ENCODE results near the gene DOCK3.
"Not testable (repeated sequence)": the region's sequence is repeated elsewhere in the genome, so short reads cannot be mapped to it uniquely, and the experiment has no call there.

The DOCK3 gene

GRCh38 chr3:50676031-50676705, 1.4 kb downstream of the DOCK3 start:
- no peak for DNase-seq (ENCODE audit: low read depth)

DNA sequence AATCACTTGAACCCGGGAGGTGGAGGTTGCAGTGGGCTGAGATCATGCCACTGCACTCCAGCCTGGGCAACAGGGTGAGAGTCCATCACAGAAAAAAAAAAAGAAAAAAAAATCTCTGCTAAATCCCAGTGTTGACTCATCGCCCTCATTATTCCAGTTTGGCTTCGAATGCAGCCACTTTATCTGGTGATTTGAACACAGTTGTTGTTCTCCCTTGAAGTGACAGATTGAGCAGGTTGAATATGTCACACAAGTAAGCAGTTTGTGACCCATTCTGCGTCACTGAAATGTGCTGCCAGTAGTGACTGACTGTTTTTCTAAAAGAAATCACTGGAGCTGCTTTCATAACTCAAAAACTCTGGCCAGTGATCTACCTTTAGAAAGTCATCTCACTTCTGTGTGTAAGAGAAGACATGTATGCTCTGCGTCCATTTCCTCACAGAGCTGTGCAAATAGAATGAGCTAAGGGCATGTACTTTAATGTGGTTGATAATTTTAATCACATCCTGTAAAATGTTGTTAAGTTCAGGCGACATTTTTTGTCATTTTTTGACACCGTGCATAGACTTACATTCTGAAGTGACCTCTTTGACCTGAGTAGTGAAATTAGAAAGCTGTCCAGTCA, 12.5 kb downstream of the DOCK3 start:
- DNase-seq (ENCODE audit: low read depth): no peak

DNA sequence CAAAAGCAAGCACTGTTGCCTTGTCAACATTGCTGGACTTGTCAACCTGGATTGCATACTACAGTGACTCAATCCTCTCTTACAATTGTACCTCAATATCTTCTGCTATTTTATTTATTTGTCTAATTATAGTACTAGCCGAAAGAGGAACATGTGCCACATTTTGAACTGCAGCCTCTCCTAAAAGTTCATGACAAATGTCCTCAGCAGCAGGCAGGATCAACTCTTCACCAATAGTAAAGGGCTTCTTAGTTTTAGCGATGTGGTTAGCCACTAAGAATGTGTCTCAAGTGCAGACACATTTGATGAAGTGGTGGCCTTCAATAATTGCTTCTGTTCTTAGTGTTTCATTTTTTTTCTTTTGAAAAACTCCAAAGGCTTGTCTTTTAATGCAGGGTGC, 13.2 kb downstream of the DOCK3 start:
- no peak for DNase-seq (ENCODE audit: low read depth)

DNA sequence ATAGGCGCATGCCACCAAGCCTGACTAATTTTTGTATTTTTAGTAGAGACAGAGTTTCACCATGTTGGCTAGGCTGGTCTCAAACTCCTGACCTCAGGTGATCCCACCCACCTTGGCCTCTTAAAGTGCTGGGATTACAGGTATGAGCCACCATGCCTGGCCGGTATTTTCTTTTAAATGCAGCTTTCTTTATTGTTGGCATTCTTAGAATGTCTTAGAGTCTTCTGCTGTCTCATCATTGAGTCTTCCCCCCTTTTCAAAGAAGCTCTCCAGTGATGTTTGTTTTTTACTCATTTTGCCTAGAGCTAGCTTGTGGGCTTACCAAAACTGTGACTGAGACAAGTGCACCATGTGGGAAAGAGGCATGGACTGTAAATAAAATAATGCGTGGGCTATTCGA, 13.9 kb downstream of the DOCK3 start:
- DNase-seq (ENCODE audit: low read depth): not testable (repeated sequence)

DNA sequence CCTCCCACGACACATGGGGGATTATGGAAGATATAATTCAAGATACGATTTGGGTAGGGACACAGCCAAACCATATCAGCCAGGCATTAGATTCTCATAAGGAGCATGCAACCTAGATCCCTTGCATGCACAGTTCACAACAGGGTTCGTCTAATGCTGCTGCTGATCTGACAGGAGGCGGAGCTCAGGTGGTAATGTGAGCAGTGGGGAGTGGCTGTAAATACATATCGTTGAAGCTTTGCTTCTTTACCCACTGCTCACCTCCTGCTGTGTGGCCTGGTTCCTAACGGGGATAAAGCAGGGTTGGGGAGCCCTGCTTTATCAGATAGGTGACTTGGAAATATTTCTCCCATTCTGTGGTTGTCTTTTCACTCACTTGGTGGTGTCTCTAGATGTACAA, 14.8 kb downstream of the DOCK3 start:
- DNase-seq (ENCODE audit: low read depth): no peak

GRCh38 chr3:50695031-50695430, 20.3 kb downstream of the DOCK3 start:
- DNase-seq (ENCODE audit: low read depth): no peak

DNA sequence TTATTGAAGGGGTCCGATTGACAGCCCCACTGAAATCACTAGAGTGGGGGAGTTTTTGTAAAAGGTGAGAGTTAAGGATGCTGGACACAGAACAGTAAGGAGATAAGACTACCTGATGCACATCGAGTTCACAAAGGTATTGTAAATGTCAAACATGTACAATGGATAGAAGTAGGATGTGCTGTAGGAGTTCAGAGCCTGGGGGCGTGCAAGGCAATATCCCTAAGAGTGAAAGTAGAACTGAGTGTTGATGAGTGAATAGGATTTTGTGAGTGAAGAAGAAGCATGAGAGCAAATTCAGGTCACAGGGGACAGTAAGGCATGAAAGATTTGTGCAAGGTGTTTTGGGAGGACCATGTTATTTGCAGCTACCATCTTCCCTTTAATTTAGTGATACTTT, 21.5 kb downstream of the DOCK3 start:
- no peak for DNase-seq (ENCODE audit: low read depth)

GRCh38 chr3:50698269-50698668, 23.5 kb downstream of the DOCK3 start:
- DNase-seq (ENCODE audit: low read depth): no peak

GRCh38 chr3:50708620-50709019, 33.9 kb downstream of the DOCK3 start:
- DNase-seq (ENCODE audit: low read depth): no peak

DNA sequence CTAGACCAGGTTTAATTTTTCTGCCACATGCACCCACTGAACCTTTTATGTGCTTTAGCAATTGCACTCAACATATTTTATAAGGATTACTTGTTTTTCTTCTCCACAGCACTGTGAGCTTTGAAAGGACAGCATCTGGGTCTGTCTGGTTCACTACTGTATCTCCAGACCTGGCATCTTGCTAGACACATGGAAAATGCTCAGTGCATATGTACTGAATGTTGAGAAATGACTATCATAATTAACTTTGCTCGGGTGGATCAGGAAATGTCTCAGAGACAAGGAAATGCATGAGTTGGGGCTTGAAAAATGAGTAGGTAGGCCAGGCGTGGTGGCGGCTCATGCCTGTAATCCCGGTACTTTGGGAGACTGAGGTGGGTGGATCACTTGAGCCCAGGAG, 40.2 kb downstream of the DOCK3 start:
- DNase-seq (ENCODE audit: low read depth): no peak

- DNase-seq (ENCODE audit: low read depth): no peak
Observed at GRCh38 chr3:50724831-50725230, 50.1 kb downstream of the DOCK3 start.

- DNase-seq (ENCODE audit: low read depth): no peak
Observed at GRCh38 chr3:50734985-50735384, 60.3 kb downstream of the DOCK3 start.

- DNase-seq (ENCODE audit: low read depth): no peak
Observed at GRCh38 chr3:50737193-50737905, 62.6 kb downstream of the DOCK3 start.

GRCh38 chr3:50737906-50738598, 63.3 kb downstream of the DOCK3 start:
- no peak for DNase-seq (ENCODE audit: low read depth)

GRCh38 chr3:50743643-50744042, 68.9 kb downstream of the DOCK3 start:
- no peak for DNase-seq (ENCODE audit: low read depth)

GRCh38 chr3:50749822-50750221, 75.1 kb downstream of the DOCK3 start:
- no peak for DNase-seq (ENCODE audit: low read depth)

DNA sequence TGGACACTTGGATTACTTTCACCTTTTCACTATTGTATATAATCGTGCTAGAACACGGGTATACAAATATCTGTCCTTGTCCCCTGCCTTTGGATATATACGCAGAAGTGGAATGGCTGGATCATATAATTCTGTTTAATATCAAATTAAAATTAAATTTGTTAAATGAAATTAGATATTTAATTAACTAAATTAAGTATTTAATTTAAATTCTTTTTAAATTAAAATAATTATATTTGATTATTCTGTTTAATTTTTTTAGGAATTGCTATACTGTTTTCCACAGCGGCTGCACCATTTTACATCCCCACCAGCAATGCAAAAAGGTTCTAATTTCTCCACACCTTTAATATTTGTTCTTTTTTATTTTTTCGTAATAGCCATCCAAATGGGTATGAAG, 84.3 kb downstream of the DOCK3 start:
- no peak for DNase-seq (ENCODE audit: low read depth)

- DNase-seq (ENCODE audit: low read depth): no peak
Observed at GRCh38 chr3:50777680-50778079, 103.0 kb downstream of the DOCK3 start.

DNA sequence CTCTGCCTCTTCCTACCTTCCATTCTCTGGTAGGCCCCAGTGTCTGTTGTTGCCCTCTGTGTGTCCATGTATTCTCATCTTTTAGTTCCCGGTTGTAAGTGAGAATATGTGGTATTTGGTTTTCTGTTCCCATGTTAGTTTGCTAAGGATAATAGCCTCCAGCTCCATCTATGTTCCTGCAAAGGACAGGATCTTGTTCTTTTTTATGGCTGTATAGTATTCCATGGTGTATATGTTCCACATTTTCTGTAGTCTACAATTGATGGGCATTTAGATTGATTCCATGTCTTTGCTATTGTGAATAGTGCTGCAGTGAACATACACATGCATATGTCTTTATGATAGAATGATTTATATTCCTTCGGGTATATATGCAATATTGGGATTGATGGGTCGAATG, 107.0 kb downstream of the DOCK3 start:
- DNase-seq (ENCODE audit: low read depth): not testable (repeated sequence)

- no peak for DNase-seq (ENCODE audit: low read depth)
Observed at GRCh38 chr3:50786631-50787030, 111.9 kb downstream of the DOCK3 start.

- DNase-seq (ENCODE audit: low read depth): not testable (repeated sequence)
Observed at GRCh38 chr3:50790894-50791293, 116.2 kb downstream of the DOCK3 start.

DNA sequence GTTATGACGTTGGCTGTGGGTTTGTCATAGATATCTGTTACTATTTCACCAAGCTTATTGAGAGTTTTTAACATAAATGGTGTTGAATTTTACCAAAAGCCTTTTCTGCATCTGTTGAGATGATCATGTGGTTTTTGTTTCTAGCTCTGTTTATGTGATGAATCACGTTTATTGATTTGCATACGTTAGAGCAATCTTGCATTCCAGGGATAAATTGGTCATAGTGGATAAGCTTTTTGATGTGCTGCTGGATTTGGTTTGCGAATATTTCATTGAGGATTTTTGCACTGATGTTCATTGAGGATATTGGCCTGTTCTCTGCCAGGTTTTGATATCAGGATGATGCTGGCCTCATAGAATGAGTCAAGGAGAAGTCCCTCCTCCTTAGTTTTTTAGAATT, 117.8 kb downstream of the DOCK3 start:
- no peak for DNase-seq (ENCODE audit: low read depth)

- not testable (repeated sequence) for DNase-seq (ENCODE audit: low read depth)
Observed at GRCh38 chr3:50803805-50804204, 129.1 kb downstream of the DOCK3 start.

Data from CMK (cell line).